Cerebellar nuclear complex (tissue), 1 donor: ENCODE measurements around the gene CMSS1.

ENCODE experiments used
- DNase-seq, 2 experiments: peaks; one replicate each; lab custom pipeline; 2025; lab: John Stamatoyannopoulos, UW

The CMSS1 gene

GRCh38 chr3:99875581-99875928 lies 57.9 kb downstream of the CMSS1 start:
- no peak for DNase-seq

GRCh38 chr3:99875929-99876841 lies 58.5 kb downstream of the CMSS1 start:
- no peak for DNase-seq

DNA sequence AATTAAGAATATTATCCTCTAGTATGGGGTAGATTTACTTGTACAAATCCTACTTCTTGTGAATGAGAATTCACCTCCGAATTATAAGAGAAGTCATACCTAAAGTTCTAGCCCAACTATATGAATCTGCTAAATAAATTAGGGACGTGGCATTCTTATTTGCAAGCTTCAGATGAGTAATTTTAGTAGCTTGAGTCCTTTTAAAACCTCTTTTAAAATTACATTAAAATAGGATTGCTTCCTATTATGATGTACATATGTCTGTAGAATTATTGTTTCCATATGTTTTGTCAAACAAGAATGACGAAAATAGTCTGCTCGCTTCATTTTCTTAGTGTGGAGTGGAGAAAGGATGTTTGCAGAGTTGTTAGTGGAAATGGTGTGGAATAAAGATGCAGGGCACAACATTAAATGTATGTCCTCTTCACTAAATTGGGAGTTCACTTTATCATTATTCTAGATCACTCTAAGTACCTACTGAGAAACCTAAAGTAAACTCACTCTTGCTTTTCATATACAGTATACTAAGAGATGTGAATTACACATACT lies 59.4 kb downstream of the CMSS1 start:
- no peak for DNase-seq

GRCh38 chr3:99878005-99878404 lies 60.3 kb downstream of the CMSS1 start:
- no peak for DNase-seq

DNA sequence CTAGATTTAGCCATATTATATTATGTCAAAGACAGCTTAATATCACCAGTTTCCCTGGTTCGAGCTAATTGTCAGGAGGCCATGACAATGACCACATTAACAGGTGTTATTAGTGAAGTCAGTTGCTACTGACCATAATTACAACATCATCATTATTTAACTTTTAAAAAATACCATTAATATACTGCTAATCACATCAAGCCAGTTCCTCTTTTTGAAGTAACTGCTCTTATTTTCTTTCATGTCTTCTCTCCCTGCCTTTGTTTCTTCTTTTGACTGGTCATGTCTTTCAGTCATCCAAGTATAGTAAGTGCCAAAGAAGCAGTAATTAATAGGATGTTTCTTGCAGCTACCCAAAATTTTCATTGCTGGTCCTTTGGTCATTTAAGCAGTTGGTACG lies 61.6 kb downstream of the CMSS1 start:
- DNase-seq: no peak

DNA sequence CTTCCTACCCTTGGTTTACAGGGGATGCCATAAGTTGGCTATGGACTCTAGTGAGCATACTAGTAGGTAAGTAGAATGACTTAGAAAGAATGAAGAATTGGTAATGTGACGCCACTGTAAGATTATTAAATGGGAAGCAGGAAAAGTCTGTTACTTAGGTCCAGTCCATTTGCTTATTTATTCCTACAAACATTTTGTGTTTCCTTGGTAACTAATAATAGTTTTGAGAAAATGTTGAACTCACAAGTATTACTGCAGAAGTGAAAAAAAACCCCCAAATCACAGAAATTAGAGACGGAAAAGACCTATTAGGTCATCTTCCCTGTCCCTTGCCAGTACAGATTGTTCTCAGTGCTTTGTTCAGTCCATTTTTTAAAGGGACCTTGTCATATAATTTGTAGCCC lies 63.5 kb downstream of the CMSS1 start:
- no peak for DNase-seq

GRCh38 chr3:99882436-99883137 lies 64.9 kb downstream of the CMSS1 start:
- DNase-seq: no peak

DNA sequence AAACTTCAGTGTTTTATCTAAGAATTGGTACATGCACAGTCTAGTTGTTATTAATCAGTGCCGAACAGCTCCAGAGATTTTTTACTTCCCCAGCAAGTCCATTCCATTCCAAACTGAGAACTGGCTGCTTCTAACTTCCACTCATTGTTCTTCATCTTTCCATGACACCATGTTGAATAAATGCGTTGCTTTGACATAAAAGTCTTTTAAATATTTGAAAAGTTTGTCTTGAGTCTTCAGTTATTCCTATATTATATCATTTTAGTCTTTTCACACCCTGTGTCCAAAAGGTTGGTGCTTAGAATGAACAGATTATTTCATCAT lies 65.4 kb downstream of the CMSS1 start:
- DNase-seq: no peak

- DNase-seq: no peak
Observed at GRCh38 chr3:99883693-99884092, 66.0 kb downstream of the CMSS1 start.

DNA sequence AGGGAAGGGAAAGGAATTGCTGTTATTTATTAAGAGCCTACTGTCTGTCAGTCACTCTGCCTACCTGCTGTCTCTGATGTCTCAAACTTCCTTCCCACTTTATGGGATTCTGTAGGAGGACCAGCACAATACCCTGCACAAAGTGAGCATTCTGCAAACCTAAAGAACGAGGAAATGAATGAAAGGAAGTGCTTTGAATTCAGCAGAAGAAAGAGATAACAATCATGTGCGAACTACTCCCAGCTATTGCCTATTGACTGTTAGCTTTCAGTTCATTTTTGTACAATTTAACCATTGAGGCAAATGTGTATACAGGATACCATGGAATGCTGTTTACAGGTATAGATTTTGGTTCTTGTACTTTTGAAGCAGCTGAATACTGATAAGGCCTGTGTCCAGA lies 66.8 kb downstream of the CMSS1 start:
- DNase-seq: no peak

DNA sequence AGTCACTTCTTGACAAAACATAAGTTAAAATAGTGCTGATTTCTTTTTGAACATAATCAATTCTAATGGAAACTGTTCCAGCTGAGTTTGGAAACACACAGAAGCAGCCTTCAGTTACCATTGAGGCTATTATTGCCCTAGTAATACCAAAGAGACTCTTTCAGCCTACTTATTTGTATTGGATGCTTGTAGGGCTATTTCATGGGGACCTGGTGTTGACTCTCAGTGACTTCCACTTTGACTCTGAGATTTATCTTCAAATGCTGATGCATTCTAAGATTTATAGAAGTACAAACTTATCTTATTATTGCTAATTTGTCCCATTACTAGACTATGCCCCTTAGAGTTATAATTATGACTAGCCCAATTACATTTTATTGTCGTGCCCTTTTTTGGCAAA lies 67.4 kb downstream of the CMSS1 start:
- DNase-seq: no peak

DNA sequence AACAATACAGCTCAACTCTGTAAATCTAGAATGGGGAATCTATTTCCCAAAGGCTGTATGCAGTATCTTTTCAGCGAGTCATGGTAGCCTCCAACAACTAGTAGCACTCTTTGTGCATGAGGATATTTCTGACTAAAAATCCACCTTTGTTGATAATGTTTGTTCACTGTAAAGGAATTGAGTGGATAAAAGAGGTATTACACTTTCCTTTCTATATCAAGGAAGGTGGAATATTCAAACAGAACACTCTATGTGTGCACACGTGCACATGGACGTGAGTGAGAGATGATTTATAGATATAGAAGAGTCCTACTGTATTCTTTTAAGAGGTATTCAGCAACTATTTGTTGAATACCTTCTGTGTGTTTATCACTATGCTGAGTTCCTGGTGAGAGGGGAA lies 68.2 kb downstream of the CMSS1 start:
- DNase-seq: no peak

DNA sequence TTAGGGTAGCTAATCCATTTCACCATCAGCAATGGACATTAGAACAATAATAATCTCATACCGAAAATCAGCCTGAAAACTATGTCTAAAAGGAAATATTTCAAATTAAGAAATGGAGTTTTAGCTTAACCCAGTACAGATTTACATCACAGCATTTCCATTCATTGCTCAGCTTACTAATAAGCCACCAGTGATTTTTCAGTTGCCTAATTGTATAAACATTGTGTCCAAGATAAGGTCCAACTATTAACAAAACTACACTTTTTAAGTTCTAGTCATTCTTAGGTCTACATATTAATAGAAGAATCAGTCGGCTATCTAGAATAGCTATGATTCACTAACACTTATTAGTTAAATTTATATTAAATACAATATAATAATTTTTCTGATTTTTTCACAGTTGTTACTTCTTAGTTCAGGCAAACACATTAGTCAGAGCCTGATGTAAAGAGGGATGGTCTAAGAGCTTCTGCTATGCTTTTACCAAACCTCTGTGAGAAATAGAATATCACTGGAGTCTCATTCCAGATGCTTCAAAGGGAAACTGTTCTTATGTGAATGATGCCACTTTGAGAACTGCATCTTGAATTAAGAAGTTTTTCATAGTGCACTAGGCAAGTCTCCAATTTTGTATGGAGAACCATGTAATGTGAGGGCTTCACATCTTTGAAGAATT lies 74.1 kb downstream of the CMSS1 start:
- DNase-seq: no peak

DNA sequence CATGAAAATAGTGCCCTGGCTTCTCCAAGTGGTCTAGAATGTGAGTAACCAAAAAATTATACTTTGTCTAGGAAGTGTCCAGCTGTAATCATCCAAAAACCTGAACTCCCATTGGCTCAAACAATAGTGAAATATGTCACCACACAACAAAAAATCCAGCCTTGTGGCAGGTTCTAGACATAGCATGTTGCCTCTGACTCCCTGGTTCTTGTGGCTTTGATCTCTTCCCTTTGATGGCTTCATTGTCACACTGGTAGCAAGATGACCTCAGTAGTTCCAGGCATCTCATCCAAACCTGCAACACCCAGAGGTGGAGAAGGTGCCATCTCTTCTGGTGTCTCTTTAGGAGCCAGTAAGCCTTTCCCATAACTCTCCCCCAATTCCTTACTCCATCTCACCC lies 74.7 kb downstream of the CMSS1 start:
- no peak for DNase-seq

- no peak for DNase-seq
Observed at GRCh38 chr3:99895131-99895696, 77.6 kb downstream of the CMSS1 start.

DNA sequence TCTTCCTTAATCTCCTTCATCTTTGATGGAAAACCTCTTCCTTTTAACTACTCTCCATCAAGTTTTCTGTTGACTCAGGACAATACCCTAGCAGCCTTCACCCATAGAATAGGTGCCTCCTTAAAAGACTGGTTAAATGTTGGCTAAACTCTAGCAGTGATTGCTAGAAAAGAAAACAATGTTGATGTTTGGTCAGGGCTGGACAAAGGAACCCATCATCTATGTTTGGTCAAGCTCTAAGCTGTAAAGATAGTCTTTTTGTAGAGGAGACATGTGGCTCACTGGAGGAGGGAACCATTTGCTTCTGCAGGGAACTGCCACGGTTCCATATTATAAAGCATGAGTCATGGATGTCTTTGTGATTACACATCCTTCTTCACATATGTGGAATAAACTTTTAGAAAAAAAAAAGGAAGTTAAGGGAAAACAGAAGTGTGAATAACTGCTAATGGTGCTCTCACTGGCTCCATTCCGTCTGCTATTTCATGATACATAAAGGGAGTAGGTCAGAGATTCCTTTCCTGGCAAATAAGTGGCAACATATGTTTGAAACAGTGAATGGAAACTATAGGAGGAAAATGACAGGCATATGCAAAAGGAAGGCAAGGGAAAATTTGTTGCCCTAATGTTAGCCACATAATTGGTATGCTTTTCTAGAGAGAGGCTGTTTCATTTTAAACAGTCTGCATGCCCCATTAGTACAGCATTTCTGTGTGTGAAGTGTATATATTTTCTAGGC lies 78.2 kb downstream of the CMSS1 start:
- no peak for DNase-seq

DNA sequence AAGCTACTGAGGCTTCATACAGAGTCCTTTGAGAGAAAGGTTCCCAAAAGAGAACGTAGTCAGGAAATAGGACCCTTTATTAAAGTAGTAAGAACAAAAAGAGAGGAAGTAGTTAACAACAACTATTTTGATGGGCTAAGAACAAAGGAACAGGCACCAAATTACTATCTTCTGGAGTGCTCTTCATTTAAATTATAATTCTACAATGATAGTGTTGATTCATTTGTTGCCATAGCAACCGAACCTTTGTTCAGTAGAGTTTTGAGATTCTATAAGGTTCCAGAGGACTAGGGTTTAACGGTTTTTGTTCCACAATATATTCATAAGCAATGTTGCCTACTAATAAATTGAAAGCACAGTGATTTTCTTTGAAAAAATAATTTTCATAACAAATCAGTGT lies 78.8 kb downstream of the CMSS1 start:
- DNase-seq: no peak

DNA sequence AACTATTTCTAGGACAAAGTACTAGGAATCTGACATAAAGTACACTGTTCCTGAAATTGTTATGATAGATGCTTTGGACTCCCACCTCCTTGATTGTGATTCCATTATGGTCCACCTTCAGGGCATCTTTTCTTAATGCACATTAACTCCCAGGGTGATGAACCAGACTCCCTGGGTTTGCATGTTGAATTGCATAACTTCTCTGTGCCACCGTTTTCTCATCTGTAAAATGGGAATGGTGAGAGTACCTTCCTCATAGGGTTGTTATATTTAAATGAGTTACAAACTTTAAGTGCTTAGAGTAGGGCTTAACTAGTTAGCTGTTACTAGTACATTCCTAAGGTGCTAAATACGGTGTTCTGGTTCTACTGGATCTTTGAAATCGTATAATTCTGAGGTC lies 81.9 kb downstream of the CMSS1 start:
- DNase-seq: no peak

DNA sequence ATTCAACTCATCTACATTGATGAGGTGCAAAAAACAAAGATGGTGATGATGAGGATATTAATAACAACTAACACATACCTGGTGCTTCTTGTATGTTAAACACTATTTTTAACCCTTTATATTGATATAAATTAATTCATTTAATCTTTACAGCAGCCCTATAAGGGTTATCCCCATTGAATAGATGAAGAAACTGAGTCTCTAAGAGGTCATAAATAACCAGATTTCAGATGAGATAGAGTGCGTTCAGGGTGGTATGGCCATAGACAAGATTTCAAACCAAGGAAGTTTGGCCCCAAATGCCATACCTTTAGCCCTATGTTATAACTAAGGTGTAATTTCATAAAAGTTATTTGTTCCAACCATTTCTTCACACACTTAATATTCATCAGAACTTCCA lies 82.6 kb downstream of the CMSS1 start:
- no peak for DNase-seq

DNA sequence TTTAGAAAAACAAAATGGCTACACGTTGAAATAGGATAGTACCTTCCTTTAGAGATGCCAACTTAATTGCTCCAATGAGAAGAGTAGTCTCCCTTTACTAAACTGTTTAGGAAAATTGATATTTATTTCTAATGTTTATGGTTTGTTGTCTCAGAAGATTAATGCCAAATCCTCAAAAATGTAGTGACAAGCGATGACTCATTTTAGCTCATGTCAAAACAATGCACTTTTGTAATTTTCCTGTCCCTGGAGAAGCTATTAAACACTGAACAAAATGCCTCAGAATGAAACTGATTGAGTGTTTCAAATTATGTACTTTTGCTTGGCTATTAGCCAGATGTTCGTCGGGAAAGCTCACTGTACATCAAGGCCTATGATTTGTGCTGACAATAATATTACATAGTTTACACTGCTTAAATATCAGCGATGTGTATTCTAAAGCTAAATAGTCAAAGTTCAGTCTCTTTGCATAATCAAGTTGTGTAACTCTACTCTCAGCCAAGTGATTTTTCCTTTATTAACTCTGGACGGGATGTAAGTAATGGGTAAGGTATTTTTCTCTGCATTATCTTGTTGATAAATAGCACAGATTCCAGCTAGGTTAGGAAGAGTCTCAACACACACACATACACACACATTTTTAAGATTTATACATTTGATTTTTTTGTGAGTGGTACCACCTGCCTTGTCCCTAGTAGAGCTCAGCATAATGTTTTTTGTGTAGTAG lies 83.7 kb downstream of the CMSS1 start:
- no peak for DNase-seq

GRCh38 chr3:99902091-99902490 lies 84.4 kb downstream of the CMSS1 start:
- DNase-seq: no peak
